ENCODE data around the gene RSAD1.

RSAD1 gene

DNA sequence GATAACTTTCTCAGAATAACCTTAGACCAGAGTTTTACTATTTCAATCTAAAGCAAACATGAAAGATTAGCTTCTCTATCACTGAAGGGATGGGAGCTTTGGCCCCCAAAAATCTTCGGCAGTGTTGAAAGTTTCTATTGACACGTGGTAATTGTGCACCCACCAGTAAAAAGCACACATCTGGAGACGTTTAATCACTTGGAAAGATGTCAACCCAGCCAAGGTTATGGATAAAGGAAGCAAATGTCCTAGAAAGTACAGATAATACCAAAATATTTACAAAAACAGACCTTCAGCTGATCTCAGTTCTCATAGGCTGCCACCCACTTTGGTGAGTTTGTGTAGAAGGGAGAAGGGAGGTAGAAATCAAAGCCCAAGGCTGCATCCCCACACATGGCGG lies 34.8 kb downstream of the RSAD1 start:
- no peak overlapping the region for H3K4me3 ChIP-seq (ENCODE audit: low read depth, low read length)
- H3K4me1 ChIP-seq (ENCODE audit: control insufficient read depth, insufficient read depth, low read length): peaks cover 4% of the 10 kb centered on the region; the same call in 1 of the 2 replicates
- H3K9ac ChIP-seq (ENCODE audit: low read depth, low read length): no peak overlapping the region
- no peaks in the 10 kb centered on the region; the same call in 1 of the 2 replicates for H3K27me3 ChIP-seq (ENCODE audit: control insufficient read depth, insufficient read depth, low read length)
- H3K27ac ChIP-seq (ENCODE audit: low read depth, low read length): no peak overlapping the region
- H3K36me3 ChIP-seq (ENCODE audit: control insufficient read depth, insufficient read depth, low read length): no peaks in the 10 kb centered on the region
- H3K9me3 ChIP-seq (ENCODE audit: control insufficient read depth, insufficient read depth, low read length): no peaks in the 10 kb centered on the region

- Histone ChIP-seq H3K4me3 (ENCODE audit: low read depth, low read length) (no peak overlapping the region), H3K27ac (ENCODE audit: low read depth, low read length) (no peak overlapping the region), H3K36me3 (ENCODE audit: control insufficient read depth, insufficient read depth, low read length) (no peaks in the 10 kb centered on the region), H3K9ac (ENCODE audit: low read depth, low read length) (no peak overlapping the region), H3K4me1 (ENCODE audit: control insufficient read depth, insufficient read depth, low read length) (no peaks in the 10 kb centered on the region), H3K27me3 (ENCODE audit: control insufficient read depth, insufficient read depth, low read length) (no peaks in the 10 kb centered on the region; the same call in 1 of the 2 replicates), H3K9me3 (ENCODE audit: control insufficient read depth, insufficient read depth, low read length) (no peaks in the 10 kb centered on the region)
Observed at GRCh38 chr17:50514388-50514787, 35.7 kb downstream of the RSAD1 start.

DNA sequence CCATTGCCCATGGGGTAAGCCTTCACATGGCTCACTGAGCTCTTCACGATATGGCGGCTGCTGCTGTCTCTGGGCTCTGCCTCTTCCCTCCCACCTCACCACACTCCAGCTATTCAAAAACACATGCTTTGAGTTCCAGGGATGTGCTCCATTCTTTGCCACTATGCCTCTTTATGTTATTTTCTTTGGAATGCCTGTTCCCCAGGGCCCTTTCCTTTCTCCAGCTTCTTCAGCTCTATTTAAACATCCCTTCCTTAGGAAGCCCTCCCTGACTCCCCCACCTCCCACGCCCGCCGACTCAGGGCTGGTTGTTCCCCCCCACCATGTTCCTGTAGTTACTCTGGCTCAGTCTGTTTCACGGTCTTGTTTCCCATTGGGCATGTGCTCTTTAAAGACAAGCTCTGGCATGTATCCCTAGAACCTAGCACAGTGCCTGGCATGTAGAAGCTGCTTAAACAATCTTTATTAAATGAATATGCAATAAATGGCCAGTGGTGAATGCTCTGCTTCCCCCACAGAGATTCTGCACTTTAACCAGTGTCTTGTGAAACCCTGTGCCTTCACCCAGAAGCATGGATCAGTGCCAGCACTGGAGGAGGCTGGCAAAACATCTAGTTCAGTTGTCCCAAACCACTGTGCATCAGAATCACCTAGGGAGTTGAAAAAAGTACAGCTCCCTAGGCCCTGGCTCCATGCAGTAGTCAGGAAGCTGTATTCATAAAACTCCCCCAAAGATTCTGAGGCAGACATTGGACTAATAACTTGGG lies 36.5 kb downstream of the RSAD1 start:
- H3K4me3 ChIP-seq (ENCODE audit: low read depth, low read length): no peak overlapping the region
- no peak overlapping the region for H3K27ac ChIP-seq (ENCODE audit: low read depth, low read length)
- H3K27me3 ChIP-seq (ENCODE audit: control insufficient read depth, insufficient read depth, low read length): no peaks in the 10 kb centered on the region; the same call in 1 of the 2 replicates
- H3K9me3 ChIP-seq (ENCODE audit: control insufficient read depth, insufficient read depth, low read length): no peaks in the 10 kb centered on the region
- H3K4me1 ChIP-seq (ENCODE audit: control insufficient read depth, insufficient read depth, low read length): no peaks in the 10 kb centered on the region
- no peaks in the 10 kb centered on the region for H3K36me3 ChIP-seq (ENCODE audit: control insufficient read depth, insufficient read depth, low read length)
- H3K9ac ChIP-seq (ENCODE audit: low read depth, low read length): no peak overlapping the region

DNA sequence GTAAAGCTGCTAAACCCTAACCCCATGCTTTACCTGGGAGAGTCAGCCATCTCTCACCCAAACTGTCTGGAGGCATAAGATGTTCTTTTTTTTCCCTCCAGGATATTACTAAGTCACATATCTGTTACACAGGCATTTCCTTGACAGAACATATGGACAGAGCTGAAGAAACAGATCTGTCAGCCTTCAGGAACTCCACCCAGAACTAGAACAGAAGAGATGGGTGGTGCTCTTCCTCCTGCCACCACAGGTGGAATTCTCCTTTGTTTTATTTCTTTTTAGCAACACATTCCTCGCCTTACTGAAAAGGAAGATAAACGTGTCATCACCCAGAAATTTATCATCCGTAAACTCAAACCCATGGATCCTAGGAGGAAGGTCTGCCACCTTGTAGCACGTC lies 38.4 kb downstream of the RSAD1 start:
- Histone ChIP-seq H3K27me3 (ENCODE audit: control insufficient read depth, insufficient read depth, low read length) (no peaks in the 10 kb centered on the region; the same call in 1 of the 2 replicates), H3K27ac (ENCODE audit: low read depth, low read length) (no peak overlapping the region), H3K9me3 (ENCODE audit: control insufficient read depth, insufficient read depth, low read length) (no peaks in the 10 kb centered on the region), H3K9ac (ENCODE audit: low read depth, low read length) (no peak overlapping the region), H3K4me1 (ENCODE audit: control insufficient read depth, insufficient read depth, low read length) (no peaks in the 10 kb centered on the region), H3K4me3 (ENCODE audit: low read depth, low read length) (no peak overlapping the region), H3K36me3 (ENCODE audit: control insufficient read depth, insufficient read depth, low read length) (no peaks in the 10 kb centered on the region)

DNA sequence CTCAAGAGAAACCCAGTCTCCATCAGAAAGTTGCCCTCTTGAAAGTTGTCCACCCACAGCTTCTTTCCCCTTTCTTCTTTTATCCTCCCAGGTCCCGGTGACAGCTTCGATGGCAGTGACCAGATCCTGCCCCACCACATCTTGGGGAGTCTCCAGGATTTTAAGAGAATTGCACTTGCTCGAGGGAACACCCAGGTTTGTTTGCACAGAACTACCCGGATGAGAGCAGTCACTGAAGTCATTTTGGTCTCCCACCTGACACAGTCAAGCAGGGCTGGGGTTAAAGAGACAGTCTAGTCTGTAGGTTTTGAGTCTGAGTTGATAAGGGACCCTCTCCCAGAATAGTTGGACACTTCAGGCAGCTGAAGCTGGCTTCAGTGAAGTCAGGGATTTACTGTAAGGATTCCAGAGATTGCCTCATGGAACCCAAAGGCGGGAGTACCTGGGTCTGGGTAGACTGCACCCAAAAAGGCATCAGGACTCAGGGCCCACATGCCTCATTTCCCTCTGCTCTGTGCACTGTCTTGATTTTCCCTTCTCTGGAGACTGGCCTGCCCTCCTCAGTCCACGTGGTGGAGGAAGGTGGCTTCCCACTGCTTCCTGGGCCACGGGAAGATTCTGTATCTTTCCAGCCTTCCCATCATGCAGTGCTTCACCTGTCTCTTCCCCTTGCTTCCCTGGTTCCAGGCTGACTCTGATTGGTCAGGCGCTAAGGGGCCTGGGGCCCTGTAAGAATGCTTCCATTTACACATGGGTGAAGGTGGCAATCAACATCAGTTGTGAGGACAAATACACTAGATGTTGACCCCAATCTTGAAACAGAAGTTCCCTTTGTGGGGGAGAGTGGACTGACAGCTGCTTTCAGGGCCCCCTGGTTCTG lies 39.1 kb downstream of the RSAD1 start:
- Histone ChIP-seq H3K36me3 (ENCODE audit: control insufficient read depth, insufficient read depth, low read length) (no peaks in the 10 kb centered on the region), H3K9me3 (ENCODE audit: control insufficient read depth, insufficient read depth, low read length) (no peaks in the 10 kb centered on the region), H3K9ac (ENCODE audit: low read depth, low read length) (no peak overlapping the region), H3K27me3 (ENCODE audit: control insufficient read depth, insufficient read depth, low read length) (no peaks in the 10 kb centered on the region; the same call in 1 of the 2 replicates), H3K27ac (ENCODE audit: low read depth, low read length) (no peak overlapping the region), H3K4me3 (ENCODE audit: low read depth, low read length) (no peak overlapping the region), H3K4me1 (ENCODE audit: control insufficient read depth, insufficient read depth, low read length) (no peaks in the 10 kb centered on the region)

- Histone ChIP-seq H3K27me3 (ENCODE audit: control insufficient read depth, insufficient read depth, low read length) (no peaks in the 10 kb centered on the region; the same call in 1 of the 2 replicates), H3K4me1 (ENCODE audit: control insufficient read depth, insufficient read depth, low read length) (no peaks in the 10 kb centered on the region), H3K36me3 (ENCODE audit: control insufficient read depth, insufficient read depth, low read length) (no peaks in the 10 kb centered on the region), H3K27ac (ENCODE audit: low read depth, low read length) (no peak overlapping the region), H3K9ac (ENCODE audit: low read depth, low read length) (no peak overlapping the region), H3K4me3 (ENCODE audit: low read depth, low read length) (no peak overlapping the region), H3K9me3 (ENCODE audit: control insufficient read depth, insufficient read depth, low read length) (no peaks in the 10 kb centered on the region)
Observed at GRCh38 chr17:50518384-50519023, 39.8 kb downstream of the RSAD1 start.

- Histone ChIP-seq H3K27ac (ENCODE audit: low read depth, low read length) (no peak overlapping the region), H3K9me3 (ENCODE audit: control insufficient read depth, insufficient read depth, low read length) (no peaks in the 10 kb centered on the region), H3K4me1 (ENCODE audit: control insufficient read depth, insufficient read depth, low read length) (no peaks in the 10 kb centered on the region), H3K27me3 (ENCODE audit: control insufficient read depth, insufficient read depth, low read length) (no peaks in the 10 kb centered on the region; the same call in 1 of the 2 replicates), H3K4me3 (ENCODE audit: low read depth, low read length) (no peak overlapping the region), H3K9ac (ENCODE audit: low read depth, low read length) (no peak overlapping the region), H3K36me3 (ENCODE audit: control insufficient read depth, insufficient read depth, low read length) (no peaks in the 10 kb centered on the region)
Observed at GRCh38 chr17:50519141-50519834, 40.6 kb downstream of the RSAD1 start.

DNA sequence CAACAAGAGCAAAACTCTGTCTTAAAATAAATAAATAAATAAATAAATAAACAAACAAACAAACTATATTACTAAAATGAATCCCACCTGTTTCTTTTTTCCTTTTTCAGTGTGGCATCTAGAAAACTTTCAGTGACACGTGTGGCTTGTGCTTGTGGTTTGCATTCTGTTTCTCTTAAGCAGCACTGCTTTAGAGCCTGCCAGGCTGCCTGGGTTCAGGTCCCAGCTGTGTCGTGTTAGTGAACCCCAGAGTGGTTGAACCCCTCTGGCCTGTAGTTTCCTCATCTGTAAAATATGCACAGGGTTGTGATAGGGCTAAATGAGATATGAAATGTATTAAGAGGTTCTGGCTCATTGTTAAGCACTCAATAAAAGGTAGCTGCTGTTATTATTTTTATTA lies 41.8 kb downstream of the RSAD1 start:
- Histone ChIP-seq H3K36me3 (ENCODE audit: control insufficient read depth, insufficient read depth, low read length) (no peaks in the 10 kb centered on the region), H3K9ac (ENCODE audit: low read depth, low read length) (no peak overlapping the region), H3K4me1 (ENCODE audit: control insufficient read depth, insufficient read depth, low read length) (no peaks in the 10 kb centered on the region), H3K4me3 (ENCODE audit: low read depth, low read length) (no peak overlapping the region), H3K27ac (ENCODE audit: low read depth, low read length) (no peak overlapping the region), H3K9me3 (ENCODE audit: control insufficient read depth, insufficient read depth, low read length) (no peaks in the 10 kb centered on the region), H3K27me3 (ENCODE audit: control insufficient read depth, insufficient read depth, low read length) (no peaks in the 10 kb centered on the region; the same call in 1 of the 2 replicates)

DNA sequence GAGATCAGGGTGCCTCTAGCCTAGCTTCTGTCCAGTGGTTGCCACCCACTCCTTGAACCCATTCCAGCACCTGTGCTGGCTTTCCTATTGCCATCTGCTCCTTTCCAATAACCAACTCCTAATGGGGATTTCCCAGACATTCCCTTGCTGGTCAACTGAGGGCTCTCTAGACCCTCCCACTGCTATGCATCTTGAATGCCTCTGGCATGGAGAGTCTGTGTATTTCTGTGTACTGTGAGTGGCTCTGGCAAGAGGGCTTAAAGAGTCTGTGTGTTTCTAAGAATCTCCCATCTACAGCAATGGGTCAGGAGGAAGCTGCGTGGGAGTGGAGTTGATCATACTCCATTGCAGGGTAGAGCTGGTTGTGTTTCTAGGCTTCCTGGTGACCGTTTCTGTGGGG lies 42.9 kb downstream of the RSAD1 start:
- Histone ChIP-seq H3K36me3 (ENCODE audit: control insufficient read depth, insufficient read depth, low read length) (no peaks in the 10 kb centered on the region), H3K9ac (ENCODE audit: low read depth, low read length) (no peak overlapping the region), H3K9me3 (ENCODE audit: control insufficient read depth, insufficient read depth, low read length) (no peaks in the 10 kb centered on the region), H3K27me3 (ENCODE audit: control insufficient read depth, insufficient read depth, low read length) (no peaks in the 10 kb centered on the region; the same call in 1 of the 2 replicates), H3K27ac (ENCODE audit: low read depth, low read length) (no peak overlapping the region), H3K4me1 (ENCODE audit: control insufficient read depth, insufficient read depth, low read length) (no peaks in the 10 kb centered on the region), H3K4me3 (ENCODE audit: low read depth, low read length) (no peak overlapping the region)

- Histone ChIP-seq H3K36me3 (ENCODE audit: control insufficient read depth, insufficient read depth, low read length) (no peaks in the 10 kb centered on the region), H3K27ac (ENCODE audit: low read depth, low read length) (no peak overlapping the region), H3K4me3 (ENCODE audit: low read depth, low read length) (no peak overlapping the region), H3K4me1 (ENCODE audit: control insufficient read depth, insufficient read depth, low read length) (no peaks in the 10 kb centered on the region), H3K27me3 (ENCODE audit: control insufficient read depth, insufficient read depth, low read length) (no peaks in the 10 kb centered on the region), H3K9me3 (ENCODE audit: control insufficient read depth, insufficient read depth, low read length) (no peaks in the 10 kb centered on the region), H3K9ac (ENCODE audit: low read depth, low read length) (no peak overlapping the region)
Observed at GRCh38 chr17:50522766-50523165, 44.1 kb downstream of the RSAD1 start.
